MM.1S (cell line): ENCODE data around the gene CLCN4.

Source experiments
- CTCF ChIP-seq: fragments of 300-600 bp; sonication (generic); IDR thresholded peaks from 2 replicates; pipeline ENCODE4 v1.5.1; 2016; ENCODE audit warnings: antibody characterized with exemption, low read length, mixed read lengths
- EZH2 ChIP-seq: fragments of 300-600 bp; sonication (generic); optimal IDR thresholded peaks from 2 replicates; pipeline ENCODE3; 2017; ENCODE audit warnings: low read depth, mild to moderate bottlenecking, antibody characterized with exemption, low read length, mixed read lengths
- EZH2phosphoT487 ChIP-seq: fragments of 300-600 bp; sonication (generic); IDR thresholded peaks from 2 replicates; pipeline ENCODE4 v1.6.1; 2018; ENCODE audit warnings: antibody characterized with exemption, low read length

DNA sequence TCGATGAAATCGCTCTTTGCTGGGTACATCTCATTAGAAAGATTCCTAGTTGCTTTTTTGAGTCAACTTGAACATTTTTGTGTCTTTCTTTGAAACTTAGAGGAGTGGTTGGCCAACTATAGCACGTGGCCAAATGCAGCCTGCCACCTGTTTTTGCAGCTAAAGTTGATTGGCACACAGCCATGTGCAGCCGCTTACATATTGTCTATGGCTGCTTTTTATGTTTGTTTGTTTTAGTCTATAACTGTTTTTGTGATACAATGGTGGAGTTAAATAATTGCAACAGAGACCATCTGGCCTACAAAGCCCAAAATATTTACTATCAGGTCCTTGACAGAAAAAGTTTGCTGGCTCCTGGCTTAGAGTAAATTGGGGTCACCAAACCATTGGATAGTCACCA, 86.3 kb downstream of the CLCN4 start:
- TF ChIP-seq CTCF (no peak), EZH2 (no peak), EZH2phosphoT487 (no peak)
